ENCODE measurements around the gene OXCT1.
"Not testable (repeated sequence)": the region's sequence is repeated elsewhere in the genome, so short reads cannot be mapped to it uniquely, and the experiment has no call there.

Gene OXCT1

DNA sequence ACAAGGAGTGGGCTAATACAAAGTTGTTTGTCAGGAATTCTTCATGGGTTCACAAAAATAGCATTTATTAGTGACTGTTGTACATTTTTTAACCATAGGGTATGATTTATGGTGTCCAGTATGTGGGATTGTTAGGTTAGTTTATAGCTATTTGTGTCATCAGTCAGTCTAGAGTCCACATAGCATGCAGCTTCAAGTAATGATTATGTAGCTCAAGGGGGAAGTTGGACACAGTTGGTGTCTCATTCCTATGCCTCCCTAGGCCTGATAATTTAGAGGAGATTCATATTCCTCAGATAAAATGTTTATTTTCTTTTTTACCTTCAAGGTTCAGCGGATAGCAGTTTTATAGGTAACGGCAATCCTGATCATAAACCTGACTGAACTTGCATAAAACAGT is 153.8 kb downstream of the OXCT1 start:
- no peak for DNase-seq (ENCODE audit: low spot score)

DNA sequence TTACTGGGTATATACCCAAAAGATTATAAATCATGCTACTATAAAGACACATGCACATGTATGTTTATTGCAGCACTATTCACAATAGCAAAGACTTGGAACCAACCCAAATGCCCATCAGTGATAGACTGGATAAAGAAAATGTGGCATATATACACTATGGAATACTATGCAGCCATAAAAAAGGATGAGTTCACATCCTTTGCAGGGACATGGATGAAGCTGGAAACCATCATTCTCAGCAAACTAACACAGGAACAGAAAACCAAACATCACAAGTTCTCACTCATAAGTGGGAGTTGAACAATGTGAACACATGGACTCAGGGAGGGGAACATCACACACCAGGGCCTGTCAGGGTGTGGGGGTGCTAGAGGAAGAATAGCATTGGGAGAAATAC is 155.8 kb downstream of the OXCT1 start:
- DNase-seq (ENCODE audit: low spot score), result not testable (repeated sequence)

DNA sequence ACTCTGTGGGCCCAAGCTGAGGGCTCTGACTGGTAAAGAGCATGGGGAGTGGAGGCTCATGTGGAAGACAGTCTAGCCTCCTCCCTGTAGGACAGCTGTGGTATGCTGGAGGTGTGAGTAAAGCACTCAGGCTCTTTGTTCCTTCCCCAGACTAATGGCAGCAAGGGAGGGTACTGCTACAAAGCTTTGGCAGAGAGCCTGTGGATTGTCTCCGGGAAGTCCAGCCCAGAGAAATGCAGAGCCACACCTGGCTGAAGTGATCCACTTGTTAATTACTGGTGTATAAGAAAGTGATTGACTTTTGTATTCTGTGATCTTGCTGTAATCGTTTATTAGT is 161.7 kb downstream of the OXCT1 start:
- no peak for DNase-seq (ENCODE audit: low spot score)

DNA sequence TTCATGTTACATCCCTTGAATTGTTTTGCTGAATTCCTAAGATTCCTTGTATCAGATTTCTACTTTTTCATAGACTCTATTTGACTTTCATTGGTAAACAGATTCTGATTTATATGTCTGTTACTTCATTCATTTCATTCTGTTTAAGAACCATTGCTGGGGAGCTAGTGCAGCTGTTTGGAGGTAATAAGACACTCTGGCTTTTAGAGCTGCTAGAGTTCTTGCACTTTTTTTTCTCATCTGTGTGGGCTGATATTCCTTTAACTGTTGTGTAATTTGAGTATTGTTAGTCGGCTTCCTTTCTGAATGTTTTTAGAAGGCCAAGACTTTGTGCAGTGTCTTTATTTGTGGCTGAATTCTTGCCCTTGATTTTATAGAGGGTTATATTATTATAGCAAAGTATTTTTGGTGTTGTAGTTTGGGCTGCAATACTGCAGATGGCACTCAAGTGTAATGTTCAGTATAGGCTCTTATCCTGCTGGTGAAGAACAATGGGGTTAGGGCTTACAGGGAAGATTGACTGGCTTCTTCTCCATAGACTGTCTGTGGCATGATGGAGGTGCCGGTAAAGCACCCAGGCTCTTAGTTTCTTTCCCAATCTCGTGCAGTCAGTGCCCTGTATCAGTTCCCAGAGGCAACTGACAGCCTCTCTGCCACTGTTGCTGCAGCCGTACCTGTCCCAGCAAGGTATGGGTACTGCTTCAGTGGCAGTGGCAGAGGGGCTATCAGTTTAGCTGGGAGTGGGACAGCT is 162.2 kb downstream of the OXCT1 start:
- DNase-seq (ENCODE audit: low spot score), result peak; percentile 46

DNA sequence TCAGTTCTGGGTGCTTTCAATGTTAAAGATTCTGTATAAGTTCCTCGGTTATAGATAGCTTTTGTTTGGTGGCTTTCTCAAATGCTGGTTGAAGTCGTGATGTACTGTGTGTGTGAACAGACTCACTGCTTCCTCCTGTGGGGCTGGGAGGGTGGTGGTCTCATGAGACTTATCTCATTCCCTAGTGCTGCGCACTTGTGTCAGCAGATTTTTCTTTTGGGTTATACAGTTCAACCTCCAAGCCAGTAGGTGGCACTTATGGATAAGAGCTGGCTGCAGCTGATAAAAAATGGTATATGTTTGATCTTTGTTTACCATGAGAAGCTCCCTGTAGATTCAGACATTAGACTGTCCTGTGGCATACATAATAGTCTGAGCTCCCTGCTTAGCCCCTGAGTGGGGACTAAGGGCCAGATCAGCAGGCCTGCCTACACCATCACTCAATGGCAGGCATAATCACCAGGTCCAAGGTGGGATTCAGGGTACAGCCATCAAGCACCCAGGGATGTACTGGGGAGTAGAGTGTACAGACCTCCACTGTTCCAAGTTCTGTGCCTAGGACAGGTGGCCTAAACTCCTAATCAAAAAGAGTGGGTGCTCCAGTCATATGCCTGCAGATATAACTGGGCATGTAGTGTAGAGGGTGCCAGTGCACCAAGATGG is 174.2 kb downstream of the OXCT1 start:
- DNase-seq (ENCODE audit: low spot score), result no peak

DNA sequence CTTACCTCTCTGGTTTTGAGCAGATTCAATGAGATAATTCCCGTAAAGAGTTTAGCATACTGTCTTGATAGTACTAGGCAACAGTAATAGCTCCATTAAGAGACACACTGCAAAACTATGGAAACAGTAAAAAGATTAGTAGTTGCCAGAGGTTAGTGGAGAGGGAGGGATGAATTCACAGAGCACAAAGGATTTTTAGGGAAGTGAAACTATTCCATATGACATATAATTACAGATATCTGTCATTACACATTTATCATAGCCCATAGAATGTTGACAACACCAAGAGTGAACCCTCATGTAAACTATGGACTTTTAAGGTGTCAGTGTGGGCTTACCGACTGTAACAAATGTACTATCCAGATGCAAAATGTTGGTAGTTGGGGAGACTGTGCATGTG is 183.5 kb downstream of the OXCT1 start:
- DNase-seq (ENCODE audit: low spot score), result no peak

DNA sequence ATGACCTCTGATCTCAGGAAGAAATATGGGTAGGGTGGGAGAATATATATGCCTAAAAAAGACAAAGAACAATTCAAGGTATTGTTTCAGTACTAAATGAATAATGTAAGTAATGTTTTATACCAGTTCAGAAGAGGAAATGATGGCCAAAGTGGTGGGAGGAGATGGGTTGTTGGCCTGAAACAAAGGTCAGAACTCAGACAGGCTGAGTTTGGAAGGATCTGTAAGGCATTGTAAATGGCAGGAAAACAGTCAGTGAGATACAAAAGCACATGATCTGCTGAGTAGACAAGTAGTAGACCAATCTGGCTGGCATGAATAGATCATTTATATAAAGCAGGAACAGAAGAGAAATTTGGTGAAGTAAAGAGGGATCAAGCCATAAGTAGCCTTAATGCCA is 184.0 kb downstream of the OXCT1 start:
- no peak for DNase-seq (ENCODE audit: low spot score)

DNA sequence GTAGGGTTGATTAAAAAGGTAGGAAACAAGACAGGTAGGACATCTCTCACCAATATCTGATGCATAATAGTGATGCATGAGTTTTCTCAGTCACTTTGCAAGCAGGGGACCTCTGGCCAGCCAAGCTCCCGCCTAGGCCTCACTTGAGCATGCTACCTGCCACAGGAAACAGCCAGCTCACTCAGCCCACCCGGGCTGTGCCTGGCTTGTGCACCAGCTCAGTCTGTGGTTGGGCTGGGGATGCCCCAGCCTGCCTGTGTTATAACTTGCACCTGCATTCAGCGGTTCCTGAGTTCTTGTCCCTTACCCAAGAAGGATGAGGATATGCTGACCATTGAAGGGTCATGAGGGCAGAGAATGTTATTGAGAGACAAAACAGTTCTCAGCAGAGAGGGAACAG is 187.0 kb downstream of the OXCT1 start:
- no peak for DNase-seq (ENCODE audit: low spot score)

DNA sequence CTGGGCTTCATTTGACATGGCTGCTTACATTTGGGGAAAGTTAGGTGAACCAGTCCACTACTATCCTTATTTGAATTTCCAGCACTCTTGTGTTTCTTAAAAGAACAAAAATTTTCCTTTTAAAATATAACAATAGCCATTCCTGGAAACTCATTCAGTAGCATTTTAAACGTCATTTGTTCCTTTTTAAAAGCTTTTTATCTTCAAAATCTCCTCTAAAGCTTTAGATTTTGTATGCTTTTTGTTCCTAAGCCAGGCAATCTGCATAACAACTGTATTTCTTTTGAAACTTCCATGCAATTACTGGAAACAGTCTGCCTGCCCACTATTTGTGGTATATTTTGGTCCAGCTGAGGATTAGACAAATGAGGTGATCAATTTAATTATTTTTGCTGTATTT is 187.6 kb downstream of the OXCT1 start:
- no peak for DNase-seq (ENCODE audit: low spot score)

DNA sequence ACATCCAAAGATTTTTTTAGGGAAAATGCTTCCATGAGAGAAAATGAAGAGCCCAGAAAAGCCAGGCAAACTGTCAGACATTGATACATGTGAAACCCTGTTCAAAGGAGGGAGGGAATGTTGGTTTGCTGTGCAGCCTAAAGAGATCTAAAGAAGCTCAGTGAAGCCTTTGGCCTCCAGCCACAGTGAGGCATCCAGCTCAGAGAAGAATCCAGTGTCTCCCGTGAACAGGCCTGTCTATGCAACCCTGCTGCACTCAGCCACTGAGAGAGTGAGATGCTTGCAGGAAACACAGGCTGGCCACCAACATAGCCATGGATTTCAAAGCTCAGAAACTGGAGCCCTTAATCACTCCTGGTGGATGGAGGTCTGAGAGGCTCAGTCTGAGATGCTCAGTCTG is 188.4 kb downstream of the OXCT1 start:
- DNase-seq (ENCODE audit: low spot score), result no peak
